ENCODE measurements around the gene IL11.

IL11 gene

DNA sequence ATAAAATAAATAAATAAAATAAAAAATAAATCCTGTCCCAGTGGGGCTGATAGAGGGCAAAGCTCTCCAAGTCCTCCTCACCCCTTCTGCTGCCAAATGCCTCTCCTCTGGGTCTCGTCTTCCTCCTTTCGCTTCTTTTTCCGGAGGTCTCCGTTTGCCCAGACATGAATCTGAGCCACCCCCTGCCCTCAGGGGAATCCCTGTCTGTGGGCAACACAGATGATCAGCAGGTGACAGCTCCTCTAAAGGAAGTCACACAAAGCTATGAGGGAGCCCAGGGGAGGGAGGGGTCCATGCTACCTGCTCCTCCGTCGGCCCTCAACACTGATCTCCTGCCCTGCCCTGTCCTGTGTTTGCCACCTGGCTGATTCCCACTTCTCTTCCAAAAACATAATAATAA lies 45.6 kb downstream of the IL11 start:
- no peak for DNase-seq (ENCODE audit: low spot score)

DNA sequence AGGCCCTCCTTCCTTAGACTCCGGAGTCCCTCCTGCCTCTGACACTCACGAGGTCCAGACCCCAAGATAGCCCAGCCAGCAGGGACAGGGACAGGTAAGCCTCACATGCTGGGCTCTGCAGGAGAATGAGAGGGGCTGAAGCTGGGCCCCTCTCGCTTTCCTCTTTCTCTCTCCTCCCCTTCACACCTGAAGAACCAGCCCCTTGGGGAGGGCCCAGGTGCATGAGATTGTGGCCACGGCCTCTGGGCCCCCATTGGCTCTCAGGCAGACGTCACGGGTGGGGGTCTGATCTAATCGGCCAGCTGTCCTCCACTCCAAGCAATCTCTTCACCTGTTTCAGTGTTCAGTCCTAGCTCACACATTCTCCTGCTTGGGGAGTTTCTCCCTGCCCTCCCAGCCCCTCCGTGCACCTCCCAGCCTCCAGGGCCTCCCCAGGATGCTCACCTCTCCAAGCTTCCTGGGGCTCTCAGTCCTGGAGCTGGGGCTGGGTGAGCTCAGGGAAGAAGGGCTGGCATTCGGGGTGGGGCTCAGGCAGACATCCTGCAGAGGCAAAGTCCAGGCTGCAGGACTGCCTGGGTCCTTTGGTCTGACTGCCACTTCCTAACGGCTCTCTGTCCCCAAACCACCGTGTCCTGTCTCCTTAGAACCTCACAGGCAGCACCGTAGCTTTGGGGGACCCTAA lies 47.9 kb downstream of the IL11 start:
- DNase-seq (ENCODE audit: low spot score): no peak

DNA sequence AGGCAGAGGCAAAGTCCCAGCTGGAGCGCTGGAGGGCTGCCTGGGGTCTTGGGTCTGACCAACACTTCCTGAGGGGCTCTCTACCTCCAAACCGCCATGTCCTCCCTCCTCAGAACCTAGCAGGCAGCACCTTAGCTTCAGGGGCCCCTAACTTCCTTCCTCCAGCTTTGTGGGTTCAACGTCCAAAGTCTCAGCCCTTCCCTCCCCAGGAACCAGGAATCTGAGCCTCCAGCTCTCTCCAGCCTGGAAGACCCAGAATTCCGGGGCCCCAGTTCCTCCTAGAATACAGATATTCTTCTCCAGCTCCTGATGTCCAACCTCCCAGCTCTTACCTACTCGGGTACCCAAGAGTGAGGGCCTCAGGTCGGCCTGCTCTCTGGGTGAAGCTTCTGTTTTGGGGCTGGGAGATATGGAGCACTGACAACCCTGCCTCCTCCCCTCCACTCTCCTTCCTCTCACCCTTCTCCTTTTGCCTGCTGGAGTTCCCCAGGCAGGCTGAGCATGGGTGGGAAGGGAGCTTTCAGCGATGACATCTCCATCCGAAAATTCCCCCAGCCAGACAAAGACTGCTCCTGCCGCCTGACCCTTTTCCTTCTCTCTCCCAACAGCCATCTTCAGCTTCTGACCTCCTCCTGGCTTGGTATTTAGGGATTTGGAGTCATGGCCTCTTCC lies 48.7 kb downstream of the IL11 start:
- DNase-seq (ENCODE audit: low spot score): no peak

DNA sequence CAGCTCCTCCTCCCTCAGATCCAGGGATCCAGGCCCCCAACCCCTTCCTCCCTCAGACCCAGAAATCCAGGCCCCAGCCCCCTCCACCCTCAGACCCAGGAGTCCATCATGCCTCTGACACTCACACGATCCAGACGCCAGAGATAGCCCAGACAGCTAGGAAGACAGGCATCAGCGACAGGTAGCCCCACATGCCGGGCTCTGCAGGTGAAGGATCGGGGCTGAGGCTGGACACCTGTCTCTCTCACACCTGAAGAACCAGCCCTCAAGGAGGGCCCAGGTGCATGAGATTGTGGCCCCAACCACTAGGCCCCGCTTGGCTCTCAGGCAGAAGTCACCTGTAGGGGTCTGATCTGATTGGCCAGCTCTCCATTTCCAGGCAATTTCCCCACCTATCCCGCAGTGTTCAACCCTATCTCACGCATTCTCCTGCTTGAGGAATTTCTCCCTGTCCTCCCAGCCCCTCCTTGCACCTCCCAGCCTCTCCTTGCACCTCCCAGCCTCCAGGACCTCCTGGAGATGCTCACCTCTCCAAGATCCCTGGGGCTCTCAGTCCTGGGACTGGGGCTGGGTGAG lies 49.3 kb downstream of the IL11 start:
- no peak for DNase-seq (ENCODE audit: low spot score)

DNA sequence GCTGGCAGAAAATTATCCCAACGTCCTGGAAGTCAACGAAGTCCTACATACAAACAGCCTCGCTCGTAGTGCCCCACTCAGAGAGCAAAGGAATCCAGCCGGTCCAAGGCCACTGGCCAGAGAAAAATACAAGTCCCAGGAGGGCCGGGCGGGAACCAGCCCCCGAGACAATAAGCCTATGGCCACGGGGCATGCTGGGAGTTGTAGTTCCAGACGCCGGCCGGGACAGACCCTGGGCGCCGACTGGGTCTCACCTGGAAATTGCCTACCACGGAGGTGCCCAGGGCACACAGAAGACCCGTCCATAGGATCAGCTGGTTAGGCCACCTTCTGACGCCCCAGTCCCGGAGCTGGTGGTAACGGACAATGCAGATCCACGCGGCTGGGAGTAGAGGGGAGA lies 50.5 kb downstream of the IL11 start:
- no peak for DNase-seq (ENCODE audit: low spot score)

DNA sequence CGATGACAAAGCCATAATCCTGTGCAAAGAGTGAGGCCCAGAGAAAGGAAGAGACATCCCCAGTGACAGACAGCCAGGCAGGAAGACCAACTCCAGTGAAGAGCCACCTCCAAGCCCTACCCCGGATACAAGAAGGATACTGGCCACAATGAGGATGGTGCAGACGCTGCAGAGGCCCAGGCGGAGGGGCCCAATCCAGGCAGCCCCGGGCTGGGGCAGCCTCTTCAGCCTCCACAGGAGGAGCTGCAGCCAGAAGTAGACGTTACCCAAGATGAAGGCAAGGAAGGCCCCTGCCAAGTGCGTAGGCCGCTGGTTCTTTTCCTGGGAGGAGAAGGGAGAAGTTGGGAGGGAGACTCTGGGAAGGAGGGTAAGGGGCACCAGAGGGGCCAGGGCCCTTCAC lies 53.6 kb downstream of the IL11 start:
- DNase-seq (ENCODE audit: low spot score): no peak

DNA sequence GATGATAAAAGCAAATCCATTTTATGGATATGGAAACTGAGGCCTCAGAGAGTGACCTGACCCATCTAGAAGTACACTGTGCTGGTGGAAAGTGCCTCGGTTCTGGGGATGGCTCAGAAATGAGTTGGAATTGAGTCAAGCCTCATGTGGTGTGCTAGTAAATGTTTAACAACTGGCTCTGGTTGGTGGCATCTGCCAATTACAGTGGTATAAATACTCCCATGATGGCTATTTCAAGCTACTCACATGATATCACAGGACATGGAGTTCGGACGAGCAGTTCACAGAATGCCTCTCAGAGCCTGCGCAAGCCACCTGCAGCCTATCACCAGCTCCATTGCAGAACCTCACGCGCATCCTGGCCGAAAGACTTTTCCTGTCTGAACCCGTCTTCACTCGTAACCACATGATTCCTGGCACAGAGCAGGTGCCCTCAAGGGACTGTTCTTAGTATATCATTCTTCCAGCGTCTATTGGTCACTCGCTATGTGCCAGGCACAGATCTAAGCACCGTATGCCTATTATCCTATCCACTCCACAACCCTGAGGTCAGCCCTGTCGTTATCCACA lies 54.2 kb downstream of the IL11 start:
- DNase-seq (ENCODE audit: low spot score): no peak

DNA sequence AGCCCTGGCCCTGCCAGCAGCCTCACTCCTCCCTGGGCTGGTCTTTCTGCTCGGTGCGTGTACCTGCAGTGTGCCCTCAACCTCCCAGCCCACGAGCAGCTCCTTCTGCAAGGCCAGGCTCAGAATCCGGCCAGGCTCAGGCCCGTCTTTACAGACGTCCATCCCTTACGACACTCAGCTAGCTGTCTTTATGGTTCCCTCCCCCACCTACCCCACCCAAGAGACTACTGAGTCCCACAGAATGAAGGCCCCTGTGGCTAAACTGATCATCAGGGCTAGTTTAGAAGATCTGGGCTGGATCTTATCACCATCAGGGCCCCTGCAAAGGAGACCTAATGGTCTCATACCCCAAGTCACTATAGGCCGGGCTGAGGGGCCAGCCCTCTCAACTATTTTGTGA lies 55.9 kb downstream of the IL11 start:
- no peak for DNase-seq (ENCODE audit: low spot score)

All from CD4-positive, alpha-beta T cell treated with Interleukin-2 at 100 ng/mL for 4 hours (primary cell).